ENCODE measurements around the gene SOX6. TPM values are rescaled to one million over a fixed set of nuclear protein-coding genes. Genes with fewer than 3 reads are reported as not detected.

Gene SOX6
- total and polyA plus RNA-seq, 2 of the 13 experiments (the other 11 are each of a cell fraction or from before 2014, with no cell fraction given), result 2.6 to 11.2 TPM

GRCh38 chr11:16041207-16041606 is 315.1 kb downstream of the SOX6 start:
- no peaks in the 10 kb centered on the region for H3K4me1 ChIP-seq (ENCODE audit: insufficient read depth, low read length)
- no peak overlapping the region for H3K9ac ChIP-seq (ENCODE audit: insufficient read depth, low read depth, low read length)
- ChIA-PET POLR2A (no interaction called here), CTCF (ENCODE audit: low intra/inter-chr PET ratio, low total read pairs) (no interaction called here)
- no peak overlapping the region for H3K4me2 ChIP-seq (ENCODE audit: low read depth, low read length)
- no peaks in the 10 kb centered on the region for H3K36me3 ChIP-seq (replicated peaks in 1 of 2; ENCODE audit: control insufficient read depth in 1 of 2, insufficient read depth in 2 of 2, low read length in 2 of 2)
- H3K27ac ChIP-seq (ENCODE audit: extremely low read length, insufficient read depth, low read length), result no peak overlapping the region
- H3K79me2 ChIP-seq (ENCODE audit: insufficient read depth, low read length), result no peaks in the 10 kb centered on the region
- TF ChIP-seq STAG1 (CRISPR knock-in tag; IDR thresholded peaks at IDR 0.05) (peak; percentile 33; the same call in 1 of the 2 replicates), ZNF629 (CRISPR knock-in tag; conservative IDR thresholded peaks at IDR 0.05) (no peak)
- no peaks in the 10 kb centered on the region for H3K27me3 ChIP-seq (ENCODE audit: control insufficient read depth in 1 of 2, insufficient read depth in 2 of 2, low read length in 2 of 2)
- in situ Hi-C loops (cut with HindIII; ENCODE audit: extremely low pct_ligation_motif_present, low pct_unique_long_range_greater_than_20kb), result no loop called here
- DNase-seq (ENCODE audit: low spot score), result no peak
- H3K9me3 ChIP-seq (ENCODE audit: low read length), result no peaks in the 10 kb centered on the region
- intact Hi-C loops (cut with micrococcal nuclease; ENCODE audit: unreplicated experiment), result loop anchor here (10.0 kb wide), 1 partner anchor 564 kb away; no protein-coding TSS in a partner anchor
- BruUV-seq (replicated peaks), result no TSS peak
- 38% methylated on average over 1 of the region's 1 CpG for WGBS (ENCODE audit: low lambda C conversion rate)
- no peak for ATAC-seq
- no peak overlapping the region for H2AFZ ChIP-seq (ENCODE audit: low read length)
- no peak overlapping the region for H3K4me3 ChIP-seq (replicated peaks in 1 of 3; ENCODE audit: insufficient read depth in 1 of 3, low read depth in 2 of 3, low read length in 3 of 3)
- H4K20me1 ChIP-seq (ENCODE audit: insufficient read depth, low read length), result no peaks in the 10 kb centered on the region
- FAIRE-seq, result no peak

GRCh38 chr11:16040151-16040550 is 316.2 kb downstream of the SOX6 start:
- Histone ChIP-seq H3K4me2 (ENCODE audit: low read depth, low read length) (no peak overlapping the region), H3K9ac (ENCODE audit: insufficient read depth, low read depth, low read length) (no peak overlapping the region), H3K27me3 (ENCODE audit: control insufficient read depth in 1 of 2, insufficient read depth in 2 of 2, low read length in 2 of 2) (no peaks in the 10 kb centered on the region), H4K20me1 (ENCODE audit: insufficient read depth, low read length) (no peaks in the 10 kb centered on the region), H3K4me3 (replicated peaks in 1 of 3; ENCODE audit: insufficient read depth in 1 of 3, low read depth in 2 of 3, low read length in 3 of 3) (no peak overlapping the region), H3K9me3 (ENCODE audit: low read length) (no peaks in the 10 kb centered on the region), H2AFZ (ENCODE audit: low read length) (no peak overlapping the region), H3K79me2 (ENCODE audit: insufficient read depth, low read length) (no peaks in the 10 kb centered on the region), H3K27ac (ENCODE audit: extremely low read length, insufficient read depth, low read length) (no peak overlapping the region), H3K36me3 (replicated peaks in 1 of 2; ENCODE audit: control insufficient read depth in 1 of 2, insufficient read depth in 2 of 2, low read length in 2 of 2) (no peaks in the 10 kb centered on the region), H3K4me1 (ENCODE audit: insufficient read depth, low read length) (no peaks in the 10 kb centered on the region)
- in situ Hi-C loops (cut with HindIII; ENCODE audit: extremely low pct_ligation_motif_present, low pct_unique_long_range_greater_than_20kb) (no loop called here), intact Hi-C loops (cut with micrococcal nuclease; ENCODE audit: unreplicated experiment) (loop anchor here (10.0 kb wide), 1 partner anchor 565 kb away; no protein-coding TSS in a partner anchor)
- DNase-seq (ENCODE audit: low spot score) (no peak), ATAC-seq (no peak), FAIRE-seq (no peak)
- ChIA-PET CTCF (ENCODE audit: low intra/inter-chr PET ratio, low total read pairs) (no interaction called here), POLR2A (no interaction called here)
- 92% methylated on average over 1 of the region's 1 CpG for WGBS (ENCODE audit: low lambda C conversion rate)
- TF ChIP-seq ZC3H13 (CRISPR knock-in tag; IDR thresholded peaks at IDR 0.05) (no peak), NR2C2 (CRISPR knock-in tag; IDR thresholded peaks at IDR 0.05; ENCODE audit: borderline replicate concordance) (no peak), ELF1 (CRISPR knock-in tag; IDR thresholded peaks at IDR 0.05) (no peak)
- BruUV-seq (replicated peaks), result no TSS peak
